ENCODE measurements around the gene DACH1. TPM values are rescaled to one million over a fixed set of nuclear protein-coding genes. Genes with fewer than 3 reads are reported as not detected.
A peak's percentile ranks its signal among the peaks of the same experiment; 100 is the strongest.

The DACH1 gene
- total and polyA plus RNA-seq, 2 donors (not counting 3 experiments of a cell fraction or from before 2014, with no cell fraction given) = 8.6 to 28.3 TPM

DNA sequence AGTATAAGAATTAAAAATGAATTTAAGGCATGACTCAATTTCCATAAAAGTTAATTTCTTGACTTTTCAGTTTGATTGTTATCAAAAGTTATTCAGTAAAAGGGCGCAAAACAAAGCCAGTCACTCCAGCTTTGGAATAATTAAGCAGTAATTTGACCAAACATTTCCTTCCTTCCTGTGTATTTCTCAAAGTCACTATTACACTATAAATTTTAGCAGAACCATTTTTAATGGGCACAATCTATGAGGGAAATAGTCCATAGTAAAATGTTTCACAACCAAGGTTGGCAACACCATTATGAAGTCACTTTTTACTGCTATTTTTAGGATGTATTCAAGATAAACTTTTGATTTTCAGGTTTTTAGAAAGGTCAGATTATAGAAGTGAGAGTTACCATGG is 91.0 kb downstream of the DACH1 start:
- ChIA-PET POLR2A (no interaction called here), CTCF (no interaction called here)
- intact Hi-C loops (cut with micrococcal nuclease) = loop anchor here (5.0 to 10.0 kb wide), 2 partner anchors 91 to 531 kb away; partner anchors contain the start of gene DACH1
- Histone ChIP-seq H2AFZ (ENCODE audit: low read depth, low read length) (no peak overlapping the region), H3K4me2 (ENCODE audit: insufficient read depth, low read length) (peak overlapping the region; percentile 39), H3K9me1 (replicated peaks; ENCODE audit: control insufficient read depth, extremely low read depth, insufficient read depth, low read length) (no peaks in the 10 kb centered on the region), H3K27me3 (ENCODE audit: control insufficient read depth in 2 of 2, insufficient read depth in 2 of 2, low read length in 2 of 2) (no peaks in the 10 kb centered on the region), H3K27ac (ENCODE audit: insufficient read depth, low read depth, low read length) (no peak overlapping the region), H3K4me3 (replicated peaks in 1 of 3; ENCODE audit: insufficient read depth in 1 of 3, low read depth in 1 of 3, low read length in 3 of 3) (no peak overlapping the region), H3K9ac (replicated peaks; ENCODE audit: extremely low read depth, insufficient read depth, low read length) (no peak overlapping the region), H3K79me2 (ENCODE audit: control insufficient read depth, insufficient read depth, low read length) (no peaks in the 10 kb centered on the region), H4K20me1 (replicated peaks; ENCODE audit: control insufficient read depth, extremely low read depth, insufficient read depth, low read length) (no peaks in the 10 kb centered on the region), H3K36me3 (ENCODE audit: control insufficient read depth in 2 of 2, extremely low read depth in 1 of 2, insufficient read depth in 2 of 2, low read length in 2 of 2) (no peaks in the 10 kb centered on the region), H3K4me1 (ENCODE audit: control insufficient read depth, extremely low read depth, insufficient read depth, low read length) (peaks cover 6% of the 10 kb centered on the region), H3K9me3 (replicated peaks; ENCODE audit: control insufficient read depth, insufficient read depth, low read length) (no peaks in the 10 kb centered on the region)
- DNase-seq (ENCODE audit: low read depth, low spot score) (peak; percentile 64), FAIRE-seq (peak; percentile 74)
- BruUV-seq (replicated peaks) = no TSS peak
- dilution Hi-C loops (cut with MboI; ENCODE audit: extremely low pct_ligation_motif_present, low sequenced_read_pairs) = no loop called here
- TF ChIP-seq POLR2AphosphoS5 (IDR thresholded peaks at IDR 0.05; ENCODE audit: insufficient read depth, low read depth, low read length) (no peak), MYC (IDR thresholded peaks at IDR 0.05; ENCODE audit: low read depth, low read length) (no peak), EZH2 (IDR thresholded peaks at IDR 0.05; ENCODE audit: borderline replicate concordance, low read depth, low read length, severe bottlenecking) (no peak), FOS (IDR thresholded peaks at IDR 0.05; ENCODE audit: borderline replicate concordance, insufficient read depth, low read length) (no peak), JUN (IDR thresholded peaks at IDR 0.05; ENCODE audit: borderline replicate concordance, insufficient read depth, insufficient read length, low read depth) (no peak), GATA2 (IDR thresholded peaks at IDR 0.05; ENCODE audit: insufficient read depth, insufficient read length, low read depth, low read length) (no peak), MAX (IDR thresholded peaks at IDR 0.05; ENCODE audit: insufficient read depth, insufficient read length) (no peak), POLR2A (IDR thresholded peaks at IDR 0.05; ENCODE audit: low read depth, low read length) (no peak)
- TF ChIP-seq, protein P1, sequence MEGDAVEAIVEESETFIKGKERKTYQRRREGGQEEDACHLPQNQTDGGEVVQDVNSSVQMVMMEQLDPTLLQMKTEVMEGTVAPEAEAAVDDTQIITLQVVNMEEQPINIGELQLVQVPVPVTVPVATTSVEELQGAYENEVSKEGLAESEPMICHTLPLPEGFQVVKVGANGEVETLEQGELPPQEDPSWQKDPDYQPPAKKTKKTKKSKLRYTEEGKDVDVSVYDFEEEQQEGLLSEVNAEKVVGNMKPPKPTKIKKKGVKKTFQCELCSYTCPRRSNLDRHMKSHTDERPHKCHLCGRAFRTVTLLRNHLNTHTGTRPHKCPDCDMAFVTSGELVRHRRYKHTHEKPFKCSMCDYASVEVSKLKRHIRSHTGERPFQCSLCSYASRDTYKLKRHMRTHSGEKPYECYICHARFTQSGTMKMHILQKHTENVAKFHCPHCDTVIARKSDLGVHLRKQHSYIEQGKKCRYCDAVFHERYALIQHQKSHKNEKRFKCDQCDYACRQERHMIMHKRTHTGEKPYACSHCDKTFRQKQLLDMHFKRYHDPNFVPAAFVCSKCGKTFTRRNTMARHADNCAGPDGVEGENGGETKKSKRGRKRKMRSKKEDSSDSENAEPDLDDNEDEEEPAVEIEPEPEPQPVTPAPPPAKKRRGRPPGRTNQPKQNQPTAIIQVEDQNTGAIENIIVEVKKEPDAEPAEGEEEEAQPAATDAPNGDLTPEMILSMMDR (IDR thresholded peaks at IDR 0.05; ENCODE audit: extremely low read depth in 1 of 2, insufficient read depth in 1 of 2, low read depth in 1 of 2, low read length in 2 of 2) = no peak

Data from endothelial cell of umbilical vein (primary cell).